HepG2 (cell line): Measurements from ENCODE around the gene PRKAR1B. TPM values are rescaled to one million over a fixed set of nuclear protein-coding genes. Genes with fewer than 3 reads are reported as not detected.

Experiments
- DRAP1 ChIP-seq: IDR thresholded peaks from 2 replicates; pipeline ENCODE4 v1.6.1; 2016; ENCODE audit warnings: missing genetic modification reagents, missing compliant biosample characterization
- ELF3 ChIP-seq: IDR thresholded peaks from 2 replicates; pipeline ENCODE4 v1.6.1; 2016; ENCODE audit warnings: missing genetic modification reagents, missing compliant biosample characterization
- MAF1 ChIP-seq: sonication (generic); formaldehyde crosslinking; IDR thresholded peaks from 2 replicates; pipeline ENCODE4 v1.5.0; 2020; ENCODE audit warnings: missing genetic modification reagents, borderline replicate concordance
- NFIC ChIP-seq: IDR thresholded peaks from 2 replicates; pipeline ENCODE4 v1.6.1; 2012; ENCODE audit warnings: mild to moderate bottlenecking, low read length, inconsistent platforms
- NFRKB ChIP-seq: fragments of 450-650 bp; IDR thresholded peaks from 2 replicates; pipeline ENCODE4 v1.6.1; 2017
- NFYB ChIP-seq: sonication (generic); formaldehyde crosslinking; IDR thresholded peaks from 2 replicates; pipeline ENCODE4 v1.4.0; 2020; ENCODE audit warnings: missing genetic modification reagents
- NFYC ChIP-seq: IDR thresholded peaks from 2 replicates; pipeline ENCODE4 v1.6.1; 2016; ENCODE audit warnings: missing genetic modification reagents, missing compliant biosample characterization
- PHF21A ChIP-seq: sonication (generic); formaldehyde crosslinking; IDR thresholded peaks from 2 replicates; pipeline ENCODE4 v1.5.0; 2020; ENCODE audit warnings: mild to moderate bottlenecking, missing genetic modification reagents
- SP1 ChIP-seq, 2 experiments: fragments of 450-650 bp in 1 of 2; sonication (generic) in 1 of 2; formaldehyde crosslinking in 1 of 2; IDR thresholded peaks; 2 replicates each; pipeline versions ENCODE4 v1.4.0 to v1.6.1; 2016 to 2020; ENCODE audit warnings: missing genetic modification reagents in 1 of 2
- SP4 ChIP-seq: sonication (generic); formaldehyde crosslinking; IDR thresholded peaks from 2 replicates; pipeline ENCODE4 v1.8.1; 2023; ENCODE audit warnings: mild to moderate bottlenecking, missing genetic modification reagents
- SRSF1 ChIP-seq: fragments of 200-400 bp; formaldehyde crosslinking; optimal IDR thresholded peaks from 2 replicates; pipeline ENCODE3; 2017; ENCODE audit warnings: mild to moderate bottlenecking, low read depth, low read length, moderate library complexity
- ZBTB14 ChIP-seq: sonication (generic); formaldehyde crosslinking; IDR thresholded peaks from 2 replicates; pipeline ENCODE4 v1.4.0; 2020; ENCODE audit warnings: missing genetic modification reagents
- ZFX ChIP-seq: sonication (generic); formaldehyde crosslinking; IDR thresholded peaks from 2 replicates; pipeline ENCODE4 v1.4.0; 2020; ENCODE audit warnings: mild to moderate bottlenecking, low read depth, missing genetic modification reagents, moderate library complexity
- ZNF335 ChIP-seq: sonication (generic); formaldehyde crosslinking; IDR thresholded peaks from 2 replicates; pipeline ENCODE4 v1.4.0; 2020; ENCODE audit warnings: missing genetic modification reagents
- ZNF512B ChIP-seq: sonication (generic); formaldehyde crosslinking; IDR thresholded peaks from 2 replicates; pipeline ENCODE4 v1.5.1; 2020; ENCODE audit warnings: missing genetic modification reagents, mild to moderate bottlenecking, borderline replicate concordance
- ZNF574 ChIP-seq: sonication (generic); formaldehyde crosslinking; IDR thresholded peaks from 2 replicates; pipeline ENCODE4 v1.4.0; 2020; ENCODE audit warnings: missing genetic modification reagents
- polyA plus RNA-seq, 8 experiments: library from polyadenylated mRNA; depleted of rRNA in 3 of 8; stranded (reverse) in 7 of 8; unstranded in 1 of 8; fragments of >200 nt; fragmentation: Illumina TruSeq in 4 of 8; extraction: Trizol in 4 of 8; gene quantifications; 2 replicates each; pipeline versions ENCODE4 v1.2.1 to v1.2.3, GENCODE V29; 2011 to 2016; ENCODE audit warnings: low read depth in 4 of 8, missing spikeins in 1 of 8, mixed read lengths in 1 of 8; ENCODE audit not compliant: insufficient read depth in 1 of 8
- total RNA-seq, 5 experiments: library from RNA; depleted of rRNA; stranded (reverse); fragments of >200 nt; fragmentation: Illumina TruSeq; extraction: Trizol; gene quantifications; 2 replicates each; pipeline ENCODE4 v1.2.3, GENCODE V29; 2016; ENCODE audit warnings: low read depth in 1 of 5
- TF ChIP-seq, protein P1 (sequence below): sonication (generic); formaldehyde crosslinking; IDR thresholded peaks from 2 replicates; pipeline ENCODE4 v1.4.0; 2020; ENCODE audit warnings: low read depth, missing genetic modification reagents
- TF ChIP-seq, protein P2 (sequence below): sonication (generic); formaldehyde crosslinking; IDR thresholded peaks from 2 replicates; pipeline ENCODE4 v1.4.0; 2020; ENCODE audit warnings: mild to moderate bottlenecking, missing genetic modification reagents

The PRKAR1B gene
- total and polyA plus RNA-seq, 2 of the 13 experiments (the other 11 are each of a cell fraction or from before 2014, with no cell fraction given): 7.9 to 28.2 TPM

GRCh38 chr7:539731-540411 lies 187.2 kb downstream of the PRKAR1B start (continued):
- TF ChIP-seq SP1 (IDR thresholded peaks at IDR 0.05) (no peak), SP1 (CRISPR knock-in tag; IDR thresholded peaks at IDR 0.05) (peak; percentile 50; the same call in 1 of the 2 replicates), NFRKB (no peak), NFIC (no peak), ELF3 (0 out of 2 replicates have a peak, but pooled peaks have one; percentile 15), MAF1 (no peak), NFYC (no peak), ZBTB14 (no peak), SP4 (CRISPR knock-in tag) (no peak), PHF21A (CRISPR knock-in tag) (peak; percentile 26; the same call in 1 of the 2 replicates), ZNF574 (CRISPR knock-in tag) (no peak), SRSF1 (no peak), ZNF335 (CRISPR knock-in tag) (no peak), NFYB (CRISPR knock-in tag) (no peak), DRAP1 (0 out of 2 replicates have a peak, but pooled peaks have one; percentile 2), ZNF512B (CRISPR knock-in tag) (no peak), ZFX (CRISPR knock-in tag) (peak; percentile 46; the same call in 1 of the 2 replicates)
- TF ChIP-seq, protein P1, sequence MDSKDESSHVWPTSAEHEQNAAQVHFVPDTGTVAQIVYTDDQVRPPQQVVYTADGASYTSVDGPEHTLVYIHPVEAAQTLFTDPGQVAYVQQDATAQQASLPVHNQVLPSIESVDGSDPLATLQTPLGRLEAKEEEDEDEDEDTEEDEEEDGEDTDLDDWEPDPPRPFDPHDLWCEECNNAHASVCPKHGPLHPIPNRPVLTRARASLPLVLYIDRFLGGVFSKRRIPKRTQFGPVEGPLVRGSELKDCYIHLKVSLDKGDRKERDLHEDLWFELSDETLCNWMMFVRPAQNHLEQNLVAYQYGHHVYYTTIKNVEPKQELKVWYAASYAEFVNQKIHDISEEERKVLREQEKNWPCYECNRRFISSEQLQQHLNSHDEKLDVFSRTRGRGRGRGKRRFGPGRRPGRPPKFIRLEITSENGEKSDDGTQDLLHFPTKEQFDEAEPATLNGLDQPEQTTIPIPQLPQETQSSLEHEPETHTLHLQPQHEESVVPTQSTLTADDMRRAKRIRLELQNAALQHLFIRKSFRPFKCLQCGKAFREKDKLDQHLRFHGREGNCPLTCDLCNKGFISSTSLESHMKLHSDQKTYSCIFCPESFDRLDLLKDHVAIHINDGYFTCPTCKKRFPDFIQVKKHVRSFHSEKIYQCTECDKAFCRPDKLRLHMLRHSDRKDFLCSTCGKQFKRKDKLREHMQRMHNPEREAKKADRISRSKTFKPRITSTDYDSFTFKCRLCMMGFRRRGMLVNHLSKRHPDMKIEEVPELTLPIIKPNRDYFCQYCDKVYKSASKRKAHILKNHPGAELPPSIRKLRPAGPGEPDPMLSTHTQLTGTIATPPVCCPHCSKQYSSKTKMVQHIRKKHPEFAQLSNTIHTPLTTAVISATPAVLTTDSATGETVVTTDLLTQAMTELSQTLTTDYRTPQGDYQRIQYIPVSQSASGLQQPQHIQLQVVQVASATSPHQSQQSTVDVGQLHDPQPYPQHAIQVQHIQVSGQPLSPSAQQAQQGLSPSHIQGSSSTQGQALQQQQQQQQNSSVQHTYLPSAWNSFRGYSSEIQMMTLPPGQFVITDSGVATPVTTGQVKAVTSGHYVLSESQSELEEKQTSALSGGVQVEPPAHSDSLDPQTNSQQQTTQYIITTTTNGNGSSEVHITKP (CRISPR knock-in tag): peak; percentile 64; the same call in 1 of the 2 replicates
- TF ChIP-seq, protein P2, sequence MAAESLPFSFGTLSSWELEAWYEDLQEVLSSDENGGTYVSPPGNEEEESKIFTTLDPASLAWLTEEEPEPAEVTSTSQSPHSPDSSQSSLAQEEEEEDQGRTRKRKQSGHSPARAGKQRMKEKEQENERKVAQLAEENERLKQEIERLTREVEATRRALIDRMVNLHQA (CRISPR knock-in tag): no peak
